K562 (cell line): ENCODE measurements around the gene DPYSL3. TPM values are rescaled to one million over a fixed set of nuclear protein-coding genes. Genes with fewer than 3 reads are reported as not detected.

Source experiments
- ATAC-seq: fragments of 200-7000 bp; cut with Tn5 transposase; 3 replicates; pipeline ENCODE4 v1.9.1; 2020; ENCODE audit warnings: moderate library complexity
- BruUV-seq: library from RNA; stranded (reverse); fragments of 400-500 nt; replicated peaks from 2 replicates; lab custom pipeline; 2021; lab: Mats Ljungman, UMichigan
- CTCF ChIA-PET: fragments of 300-600 bp; formaldehyde crosslinking; extraction: SDS; loops from one replicate; lab custom pipeline; 2021; ENCODE audit warnings: low intra/inter-chr PET ratio; lab: Yijun Ruan, JAX
- POLR2A ChIA-PET: fragments of 300-600, 350-650 bp; sonication (Branson Sonifier 250); formaldehyde crosslinking; extraction: SDS; loops from one replicate; lab custom pipeline; 2021; ENCODE audit warnings: antibody characterized with exemption, inconsistent platforms; lab: Yijun Ruan, JAX
- DNase-seq, 4 experiments: peaks; one replicate each; pipeline versions ENCODE4 v3.0.0 to v3.0.0-alpha.2; 2011 to 2018; ENCODE audit warnings: low spot score in 3 of 4, mixed read lengths in 3 of 4; ENCODE audit errors: extremely low read depth in 1 of 4
- FAIRE-seq: peaks from 2 replicates; lab custom pipeline; 2011; peaks lifted over from hg19 to GRCh38; lab: Jason Lieb, UNC
- H2AFZ ChIP-seq: 2 replicates; pipeline ENCODE4 v1.6.0; 2011; ENCODE audit warnings: low read depth, low read length, control low read depth, inconsistent platforms
- H3K27ac ChIP-seq: fragments of 200-600 bp; 3 replicates; pipeline ENCODE4 v1.8.0; 2011; ENCODE audit warnings: low read depth, mild to moderate bottlenecking, control low read depth, inconsistent platforms, low read length, moderate library complexity, mixed read lengths; ENCODE audit errors: extremely low read depth
- H3K27me3 ChIP-seq, 2 experiments: fragments of 300-600 bp in 1 of 2; 2 replicates in 1 of 2; 3 replicates in 1 of 2; pipeline versions ENCODE4 v1.6.0 to v1.8.0; 2011; ENCODE audit warnings: inconsistent platforms in 2 of 2, low read length in 2 of 2, mild to moderate bottlenecking in 1 of 2, mixed read lengths in 1 of 2, moderate library complexity in 1 of 2; ENCODE audit not compliant: control insufficient read depth in 2 of 2, insufficient read depth in 2 of 2
- H3K36me3 ChIP-seq: fragments of 300-600 bp; 3 replicates; pipeline ENCODE4 v1.8.0; 2011; ENCODE audit warnings: mild to moderate bottlenecking, low read length, inconsistent platforms; ENCODE audit not compliant: control insufficient read depth, insufficient read depth
- H3K4me1 ChIP-seq, 2 experiments: fragments of 200-600 bp in 1 of 2; replicated peaks in 1 of 2; 2 replicates in 1 of 2; 3 replicates in 1 of 2; pipeline versions ENCODE4 v1.5.1 to v1.8.0; 2011; ENCODE audit warnings: inconsistent platforms in 2 of 2, low read length in 2 of 2, mild to moderate bottlenecking in 1 of 2, mixed read lengths in 1 of 2, moderate library complexity in 1 of 2; ENCODE audit not compliant: control insufficient read depth in 2 of 2, insufficient read depth in 2 of 2
- H3K4me2 ChIP-seq: 2 replicates; pipeline ENCODE4 v1.6.1; 2011; ENCODE audit warnings: low read length, control low read depth, inconsistent platforms, mixed read lengths; ENCODE audit not compliant: insufficient read depth
- H3K4me3 ChIP-seq: fragments of 200-600 bp; sonication (generic), shearing (Covaris generic); 2 replicates; pipeline ENCODE4 v1.5.1; 2016; ENCODE audit warnings: control low read depth, inconsistent platforms
- H3K79me2 ChIP-seq: fragments of 200-600 bp; 3 replicates; pipeline ENCODE4 v1.8.0; 2011; ENCODE audit warnings: low read length, inconsistent platforms; ENCODE audit not compliant: control insufficient read depth, insufficient read depth
- H3K9ac ChIP-seq, 2 experiments: 2 replicates each; pipeline versions ENCODE4 v1.6.0 to v1.6.1; 2011; ENCODE audit warnings: low read depth in 2 of 2, low read length in 2 of 2, control low read depth in 1 of 2, inconsistent platforms in 1 of 2, mild to moderate bottlenecking in 1 of 2, mixed read lengths in 1 of 2; ENCODE audit not compliant: insufficient read depth in 1 of 2
- H3K9me1 ChIP-seq: one replicate; pipeline ENCODE4 v1.6.0; 2011; ENCODE audit warnings: inconsistent platforms, mild to moderate bottlenecking, low read length, moderate library complexity; ENCODE audit not compliant: control insufficient read depth, insufficient read depth
- H3K9me3 ChIP-seq: replicated peaks from 2 replicates; pipeline ENCODE4 v1.5.1; 2011; ENCODE audit warnings: low read depth, low read length, inconsistent platforms; ENCODE audit not compliant: control insufficient read depth, insufficient read depth
- H4K20me1 ChIP-seq: replicated peaks from 2 replicates; pipeline ENCODE4 v1.6.1; 2011; ENCODE audit warnings: low read length, inconsistent platforms, mixed read lengths; ENCODE audit not compliant: control insufficient read depth, insufficient read depth
- C11orf30 ChIP-seq: fragments of 450-650 bp; IDR thresholded peaks from 2 replicates; pipeline ENCODE4 v1.6.1; 2016; ENCODE audit warnings: low read depth, mild to moderate bottlenecking
- HIVEP1 ChIP-seq: fragments of 250-450 bp; sonication (Bioruptor Pico); IDR thresholded peaks from 2 replicates; pipeline ENCODE4 v1.4.0; 2020; ENCODE audit warnings: mild to moderate bottlenecking
- STAG1 ChIP-seq: sonication (generic); formaldehyde crosslinking; IDR thresholded peaks from 2 replicates; pipeline ENCODE4 v1.5.0; 2020; ENCODE audit warnings: missing genetic modification reagents, borderline replicate concordance
- TAF9B ChIP-seq: fragments of 450-650 bp; IDR thresholded peaks from 2 replicates; pipeline ENCODE4 v1.6.1; 2018; ENCODE audit warnings: mild to moderate bottlenecking; ENCODE audit not compliant: partially characterized antibody
- ZBTB17 ChIP-seq: fragments of 450-650 bp; formaldehyde crosslinking; IDR thresholded peaks from 2 replicates; pipeline ENCODE4 v1.4.0; 2020; ENCODE audit warnings: mild to moderate bottlenecking
- ZC3H11A ChIP-seq: IDR thresholded peaks from 2 replicates; pipeline ENCODE4 v1.6.1; 2012; ENCODE audit warnings: low read depth, low read length, improper control_type of control experiment
- ZNF224 ChIP-seq: sonication (generic); formaldehyde crosslinking; IDR thresholded peaks from 2 replicates; pipeline ENCODE4 v1.8.0; 2022; ENCODE audit warnings: mild to moderate bottlenecking, missing genetic modification reagents
- ZNF583 ChIP-seq: fragments of 250-450 bp; sonication (Bioruptor Pico); IDR thresholded peaks from 2 replicates; pipeline ENCODE4 v1.4.0; 2020
- ZNF780A ChIP-seq: fragments of 250-450 bp; sonication (Bioruptor Pico); IDR thresholded peaks from 2 replicates; pipeline ENCODE4 v1.5.0; 2021; ENCODE audit warnings: mild to moderate bottlenecking
- WGBS: fragments of 100-300 bp; shearing (Covaris generic); methylation state at CpG from one replicate; pipeline ENCODE4 v1.1.6; 2016; ENCODE audit warnings: low coverage, mixed read lengths; ENCODE audit not compliant: insufficient coverage; ENCODE audit errors: missing lambda C conversion rate; 5-methylcytosine and 5-hydroxymethylcytosine counted together
- in situ Hi-C: fragments of 300-500 bp; cut with MboI; formaldehyde crosslinking; loops from 4 replicates; pipeline ENCODE4 v1.15.0; 2018; ENCODE audit warnings: inconsistent platforms, mixed read lengths
- intact Hi-C: fragments of 100-400 bp; cut with micrococcal nuclease; formaldehyde crosslinking; loops from 2 replicates; pipeline ENCODE4 v1.14.2; 2022
- polyA plus RNA-seq, 8 experiments: library from polyadenylated mRNA; depleted of rRNA in 4 of 8; stranded (reverse) in 5 of 8; unstranded in 3 of 8; fragments of >200 nt; fragmentation: Nextera tagmentation in 2 of 8; fragmentation: Illumina TruSeq in 1 of 8; extraction: Ambion mirVana in 2 of 8; extraction: Trizol in 1 of 8; gene quantifications; 2 replicates each; pipeline versions ENCODE4 v1.2.1 to v1.2.3, GENCODE V29; 2011 to 2014; ENCODE audit warnings: inconsistent platforms in 1 of 8, missing spikeins in 1 of 8
- total RNA-seq, 7 experiments: library from RNA; depleted of rRNA in 6 of 7; stranded (reverse); fragments of >200 nt in 6 of 7; fragmentation: Illumina TruSeq in 2 of 7; extraction: Trizol in 2 of 7; gene quantifications; 2 replicates each; pipeline versions ENCODE4 v1.2.1 to v1.2.3, GENCODE V29; 2011 to 2021; ENCODE audit warnings: low replicate concordance in 1 of 7

The DPYSL3 gene
- total and polyA plus RNA-seq, 9 of the 15 experiments (the other 6 are each of a cell fraction or from before 2014, with no cell fraction given): 0.07 to 0.55 TPM; not detected in 7

DNA sequence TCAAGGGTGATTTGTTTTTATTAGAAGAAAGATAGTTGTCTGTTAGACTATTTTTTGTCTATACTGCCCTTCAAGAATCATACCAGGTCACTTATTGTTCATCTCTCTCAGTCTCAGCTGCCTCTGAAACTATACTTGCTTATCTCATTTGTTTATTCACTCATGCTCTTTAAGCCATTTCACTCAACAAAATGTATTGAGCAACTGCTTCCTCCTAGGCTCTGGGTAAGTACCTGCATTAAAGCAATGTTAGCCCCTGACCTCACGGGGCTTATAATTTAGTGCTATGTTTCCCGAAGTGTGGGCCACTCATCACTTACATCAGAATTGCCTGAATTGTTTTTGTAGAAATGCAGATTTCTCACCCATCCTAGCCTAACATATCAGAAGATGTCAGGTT is 100.9 kb downstream of the DPYSL3 start:
- Histone ChIP-seq H3K9me1 (no peaks in the 10 kb centered on the region), H2AFZ (no peak overlapping the region), H3K27me3 (no peaks in the 10 kb centered on the region), H3K4me1 (no peaks in the 10 kb centered on the region), H3K9me3 (no peaks in the 10 kb centered on the region), H3K4me2 (no peak overlapping the region), H3K36me3 (no peaks in the 10 kb centered on the region), H3K27ac (no peak overlapping the region), H3K4me3 (no peak overlapping the region), H3K9ac (no peak overlapping the region), H3K79me2 (no peaks in the 10 kb centered on the region), H4K20me1 (no peaks in the 10 kb centered on the region)
- ChIA-PET CTCF (no interaction called here), POLR2A (no interaction called here)
- DNase-seq: no peak
- intact Hi-C loops: no loop called here
- in situ Hi-C loops: no loop called here
- ATAC-seq: no peak
- FAIRE-seq: no peak
- TF ChIP-seq C11orf30: no peak
- BruUV-seq: no TSS peak
- 0% methylated on average over 2 of the region's 2 CpGs for WGBS

DNA sequence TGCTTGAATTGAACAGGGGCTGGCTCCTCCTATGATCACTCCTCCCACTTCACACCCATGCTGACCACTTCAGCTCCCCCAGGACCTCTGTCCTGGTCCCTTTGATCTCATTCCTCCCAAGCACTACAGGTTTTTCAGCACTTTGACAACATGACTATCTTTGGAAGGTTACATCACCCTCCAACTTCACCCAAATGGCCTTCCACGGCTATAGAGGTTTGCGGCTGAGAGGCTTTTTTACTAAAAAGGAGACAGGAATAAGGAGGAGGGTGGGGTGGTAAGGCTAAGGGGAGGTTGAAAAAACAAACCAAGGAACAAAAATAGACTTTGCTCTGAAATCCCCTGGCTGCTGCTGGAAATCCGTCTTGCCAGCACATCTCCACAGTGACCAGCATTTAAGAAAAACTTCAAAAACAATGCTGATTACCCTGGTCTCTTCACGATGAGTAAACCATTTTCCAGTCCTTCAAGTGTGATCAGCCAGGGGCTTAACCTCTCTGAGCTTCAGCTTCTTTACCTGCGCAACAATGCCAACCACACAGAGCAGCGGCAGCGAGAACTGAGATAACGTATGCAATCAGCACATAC is 102.7 kb downstream of the DPYSL3 start:
- Histone ChIP-seq H3K27me3 (no peaks in the 10 kb centered on the region), H3K79me2 (no peaks in the 10 kb centered on the region), H3K9ac (no peak overlapping the region), H3K9me1 (no peaks in the 10 kb centered on the region), H3K36me3 (no peaks in the 10 kb centered on the region), H3K9me3 (no peaks in the 10 kb centered on the region), H4K20me1 (no peaks in the 10 kb centered on the region), H3K4me2 (no peak overlapping the region), H3K4me1 (no peaks in the 10 kb centered on the region), H3K4me3 (no peak overlapping the region), H2AFZ (no peak overlapping the region), H3K27ac (no peak overlapping the region)
- FAIRE-seq: no peak
- no TSS peak for BruUV-seq
- in situ Hi-C loops (no loop called here), intact Hi-C loops (no loop called here)
- no peak for DNase-seq
- POLR2A ChIA-PET: no interaction called here
- CTCF ChIA-PET: no interaction called here
- no peak for TF ChIP-seq ZNF583 (CRISPR knock-in tag)
- TF ChIP-seq HIVEP1 (CRISPR knock-in tag): no peak
- TF ChIP-seq ZNF224 (CRISPR knock-in tag): no peak
- no peak for TF ChIP-seq TAF9B
- TF ChIP-seq STAG1 (CRISPR knock-in tag): no peak
- TF ChIP-seq ZC3H11A: no peak
- TF ChIP-seq ZNF780A: no peak
- no peak for TF ChIP-seq ZBTB17 (CRISPR knock-in tag)
- ATAC-seq: no peak
- under 1% methylated on average over 8 of the region's 8 CpGs for WGBS
